Fibroblast of skin of back (primary cell): ENCODE data around the gene NRXN2.

Source experiments
- DNase-seq: peaks from one replicate; pipeline ENCODE4 v3.0.0-alpha.2; 2013

The NRXN2 gene

DNA sequence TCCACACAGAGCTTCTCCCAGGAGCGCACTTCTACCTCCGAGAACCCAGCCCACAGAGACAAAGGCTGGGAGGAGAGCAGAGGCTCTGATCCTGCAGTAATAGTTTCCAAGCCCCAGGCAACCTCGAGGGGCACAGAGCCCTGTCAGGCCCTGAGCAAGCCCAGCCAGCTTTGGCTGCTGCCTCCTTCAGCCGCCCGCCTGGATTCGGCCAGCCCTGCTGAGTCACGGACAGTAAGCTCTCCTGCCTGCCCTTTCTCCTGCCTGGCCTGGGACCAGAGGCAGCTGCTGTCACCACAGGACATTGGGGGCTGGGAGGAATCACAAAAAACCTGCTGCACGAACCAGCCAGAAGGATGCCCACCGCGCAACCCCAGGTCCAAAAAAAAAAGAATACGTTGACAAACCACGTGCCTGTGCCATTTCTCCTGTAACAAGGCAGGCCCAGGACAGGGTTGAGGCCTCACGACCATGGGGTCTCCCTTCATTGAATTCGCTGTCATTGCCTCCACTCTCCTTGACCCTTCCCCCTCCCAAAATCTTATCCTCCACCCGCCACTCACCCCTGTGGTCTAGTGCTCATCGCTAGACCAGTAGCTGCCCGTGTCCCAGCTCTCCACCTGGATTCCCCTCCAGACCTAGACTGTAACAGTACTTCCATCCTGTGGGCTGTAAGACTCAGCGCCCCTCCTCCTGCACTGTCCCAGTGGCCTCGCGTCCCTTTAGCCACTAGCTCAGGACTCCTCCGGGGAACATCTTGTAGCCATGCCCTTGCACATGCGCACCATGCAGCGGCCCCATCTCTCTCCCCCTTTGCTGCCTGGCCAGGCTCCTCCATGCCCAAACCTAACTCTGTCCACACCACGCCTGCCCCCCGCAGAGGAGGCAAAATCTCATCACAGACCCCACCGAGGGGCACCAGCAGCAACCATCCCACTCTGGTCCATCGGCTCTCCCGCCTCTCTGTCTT, 139.4 kb downstream of the NRXN2 start:
- no peak for DNase-seq

DNA sequence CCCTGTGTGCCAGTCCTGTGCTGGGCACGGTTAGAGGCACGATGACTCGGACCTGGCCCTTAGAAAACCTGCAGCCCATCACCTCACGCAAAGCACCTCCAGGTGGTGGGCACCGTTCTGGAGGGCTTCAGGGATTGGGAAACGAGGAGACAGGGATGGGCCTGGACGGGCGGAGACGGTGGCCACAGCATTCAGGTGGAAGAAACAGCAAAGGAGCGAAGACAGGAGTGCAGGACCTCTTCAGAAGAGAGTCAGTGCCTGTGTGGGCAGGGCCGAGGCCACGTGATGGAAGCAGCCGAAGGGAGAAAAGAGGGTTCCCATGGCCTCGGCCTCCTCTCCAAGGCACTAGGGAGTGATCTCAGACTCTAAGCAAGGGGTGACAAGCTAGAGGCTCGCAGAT, 140.1 kb downstream of the NRXN2 start:
- DNase-seq = no peak

DNA sequence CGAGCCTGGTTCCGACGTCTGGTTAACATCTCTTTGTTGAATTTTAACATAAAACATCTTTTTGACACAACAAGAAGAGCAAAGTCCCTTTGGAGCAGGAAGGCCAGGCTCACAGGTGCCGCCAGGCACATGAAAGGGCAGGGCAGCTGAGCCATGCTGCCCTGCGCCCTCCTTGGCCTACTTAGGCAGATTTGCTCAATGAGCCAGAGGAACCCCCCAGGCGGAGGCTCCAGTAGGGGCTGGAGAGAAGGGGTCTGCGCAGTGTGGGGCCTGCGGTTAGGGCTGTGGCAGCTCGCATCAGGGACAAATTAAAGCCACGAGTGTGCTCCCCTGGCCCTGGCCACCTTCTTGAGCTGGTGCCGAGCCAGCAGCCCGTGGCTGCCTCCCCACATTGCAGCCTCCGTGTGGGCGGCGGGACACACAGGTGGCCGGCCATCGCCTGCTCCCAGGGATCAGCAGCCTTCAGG, 141.9 kb downstream of the NRXN2 start:
- DNase-seq = no peak

DNA sequence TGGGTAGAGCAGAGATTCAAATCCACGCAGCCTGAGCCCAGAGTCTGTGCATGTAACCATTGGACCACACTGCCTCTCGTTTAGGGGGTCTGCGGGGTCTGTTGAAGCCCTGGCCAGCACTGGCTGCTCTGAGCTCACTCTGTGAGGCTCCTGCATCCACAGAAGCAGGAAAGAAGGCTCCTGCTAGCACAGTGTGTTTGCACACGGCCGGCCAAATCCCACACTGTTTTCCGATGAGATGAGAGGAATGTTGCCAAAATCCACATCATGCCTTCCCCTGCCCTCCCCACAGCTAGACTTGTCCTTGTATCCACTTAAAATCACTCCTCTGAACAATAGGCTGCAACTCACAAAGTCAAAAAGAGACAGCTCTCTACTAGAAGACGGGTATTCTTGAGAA, 142.6 kb downstream of the NRXN2 start:
- DNase-seq = no peak

DNA sequence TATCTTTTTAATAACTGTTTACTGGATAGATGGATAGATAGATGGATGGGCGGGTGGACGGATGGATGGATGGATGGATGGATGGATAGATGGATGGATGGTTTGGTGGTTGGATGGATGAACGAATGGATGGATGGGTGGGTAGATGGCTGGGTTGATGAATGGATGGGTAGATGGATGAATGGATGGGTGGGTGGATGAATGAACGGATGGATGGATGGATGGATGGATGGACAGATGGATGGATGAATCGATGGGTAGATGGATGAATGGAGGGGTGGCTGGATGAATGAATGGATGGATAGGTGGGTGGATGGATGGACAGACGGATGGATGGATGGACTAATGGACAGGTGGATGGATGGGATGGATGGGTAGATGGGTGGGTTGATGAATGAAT, 145.8 kb downstream of the NRXN2 start:
- no peak for DNase-seq

DNA sequence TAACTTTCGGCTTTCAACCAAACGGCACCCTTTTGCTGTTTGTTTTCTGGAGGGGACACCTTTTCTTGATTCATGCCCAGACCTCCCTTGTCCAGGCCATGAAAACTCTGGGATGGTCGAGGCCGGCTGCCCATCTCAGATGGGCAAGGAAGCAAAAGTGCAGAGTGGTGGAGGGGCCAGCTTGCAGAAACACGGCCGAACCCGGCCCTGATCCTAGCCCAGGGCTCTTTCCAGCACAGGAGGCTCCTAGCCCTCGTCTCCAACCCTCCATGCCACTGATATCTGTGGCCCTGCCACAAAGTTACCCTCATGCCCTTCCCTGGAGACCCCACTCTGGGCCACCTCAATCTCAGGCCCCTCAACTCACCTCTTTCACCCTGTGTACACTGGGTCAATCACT, 150.9 kb downstream of the NRXN2 start:
- DNase-seq = no peak

GRCh38 chr11:64571410-64572091, 151.4 kb downstream of the NRXN2 start:
- DNase-seq = no peak

DNA sequence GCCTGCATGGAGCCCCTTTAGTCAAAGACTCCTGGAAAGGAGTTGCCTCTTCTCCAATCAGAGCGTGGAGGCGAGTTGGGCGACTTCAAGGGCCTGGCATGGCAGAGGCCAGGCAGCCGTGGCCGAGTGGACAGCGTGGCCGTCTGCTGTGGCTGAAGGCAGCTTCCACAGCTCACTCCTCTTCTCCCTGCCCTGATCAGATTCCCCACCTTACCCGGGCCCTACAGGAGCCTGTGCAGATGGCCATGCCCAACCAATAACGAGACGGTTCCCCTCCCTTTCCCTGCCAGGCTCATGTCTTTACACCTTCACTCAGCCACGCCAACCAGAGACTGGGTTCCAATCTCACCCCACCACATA, 152.0 kb downstream of the NRXN2 start:
- no peak for DNase-seq

DNA sequence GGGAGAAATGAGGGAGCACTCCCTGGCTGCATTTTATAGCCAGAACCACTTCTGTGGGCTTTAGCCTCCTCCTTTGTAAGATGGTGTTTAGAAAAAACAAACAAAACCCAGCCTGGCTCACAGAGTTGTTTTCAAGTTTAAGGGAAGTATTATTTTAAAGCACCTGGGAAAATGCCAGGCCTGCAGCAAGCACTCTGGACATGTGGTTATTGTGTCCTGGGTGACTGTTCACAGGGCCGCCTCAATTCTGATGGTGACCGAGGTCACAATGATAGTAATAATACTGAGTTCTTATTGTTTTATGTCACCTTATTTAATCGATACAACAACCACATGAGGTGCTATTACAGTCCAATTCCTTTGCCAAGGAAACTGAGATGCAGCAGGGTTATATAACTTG, 152.7 kb downstream of the NRXN2 start:
- no peak for DNase-seq

DNA sequence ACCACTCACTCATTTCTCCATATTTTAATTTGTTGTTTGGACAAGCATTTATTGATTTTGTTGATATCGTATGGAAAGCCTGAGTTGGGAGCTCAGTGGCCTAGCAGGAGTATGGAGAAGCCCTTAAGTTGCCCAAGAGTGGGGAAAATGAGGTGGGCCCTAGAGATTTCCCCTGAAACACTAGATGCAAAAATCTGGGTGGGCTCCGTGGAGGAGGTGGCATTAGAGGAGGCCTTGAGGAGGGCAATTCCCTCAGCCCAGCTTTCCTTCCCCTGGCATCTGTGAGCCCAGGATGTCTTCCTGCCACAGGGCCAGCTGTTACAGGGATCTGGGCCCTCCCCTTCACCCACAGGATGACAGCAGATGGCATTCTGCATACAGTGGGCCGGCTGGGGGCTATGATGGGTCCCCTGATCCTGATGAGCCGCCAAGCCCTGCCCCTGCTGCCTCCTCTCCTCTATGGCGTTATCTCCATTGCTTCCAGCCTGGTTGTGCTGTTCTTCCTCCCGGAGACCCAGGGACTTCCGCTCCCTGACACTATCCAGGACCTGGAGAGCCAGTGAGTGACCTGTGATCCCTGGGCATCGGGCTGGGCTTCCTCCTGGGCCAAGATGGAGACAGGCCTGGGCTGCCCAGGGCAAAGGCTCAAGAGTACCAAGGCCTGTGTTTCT, 153.6 kb downstream of the NRXN2 start:
- no peak for DNase-seq

GRCh38 chr11:64568584-64569140, 154.3 kb downstream of the NRXN2 start:
- no peak for DNase-seq

GRCh38 chr11:64568041-64568571, 154.9 kb downstream of the NRXN2 start:
- no peak for DNase-seq

GRCh38 chr11:64566915-64567891, 155.8 kb downstream of the NRXN2 start:
- no peak for DNase-seq

DNA sequence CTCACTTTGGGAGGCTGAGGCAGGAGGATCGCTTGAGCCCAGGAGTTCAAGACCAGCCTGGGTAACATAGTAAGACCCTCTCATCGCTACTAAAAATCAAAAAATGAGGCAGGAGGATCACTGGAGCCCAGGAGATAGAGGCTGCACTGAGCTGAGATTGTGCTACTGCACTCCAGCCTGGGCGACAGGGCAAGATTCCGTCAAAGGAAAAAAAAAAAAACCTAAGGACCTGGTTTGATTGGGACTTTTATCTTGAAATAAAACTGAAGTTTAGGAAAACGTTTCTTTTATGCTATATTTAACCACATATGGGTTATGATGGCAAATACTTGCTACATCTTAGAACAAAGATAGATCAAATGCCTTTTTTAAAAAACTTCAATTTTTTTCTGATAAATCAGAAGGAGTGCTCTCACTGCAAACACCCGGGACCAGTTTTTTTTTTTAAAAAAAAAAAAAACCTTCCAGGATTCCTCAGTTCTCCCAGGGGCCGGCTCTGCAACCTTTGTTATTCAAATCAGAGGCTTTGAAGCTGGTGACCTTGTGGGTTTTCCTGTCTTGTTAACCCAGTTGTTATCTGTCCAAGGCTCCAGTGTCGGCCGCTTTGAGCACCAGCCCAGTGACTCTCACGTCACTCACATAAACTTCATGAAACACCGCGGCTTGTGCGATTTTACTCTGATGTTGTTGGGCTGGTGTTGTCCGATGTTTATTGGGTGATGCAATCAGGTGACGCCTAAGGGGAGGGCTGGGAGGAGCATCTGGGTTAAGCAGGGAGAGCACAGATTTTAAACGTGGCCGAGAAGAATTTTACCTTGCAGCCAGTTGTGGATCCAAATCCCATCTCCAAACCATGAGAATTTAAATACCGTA, 156.7 kb downstream of the NRXN2 start:
- DNase-seq = peak; percentile 67

DNA sequence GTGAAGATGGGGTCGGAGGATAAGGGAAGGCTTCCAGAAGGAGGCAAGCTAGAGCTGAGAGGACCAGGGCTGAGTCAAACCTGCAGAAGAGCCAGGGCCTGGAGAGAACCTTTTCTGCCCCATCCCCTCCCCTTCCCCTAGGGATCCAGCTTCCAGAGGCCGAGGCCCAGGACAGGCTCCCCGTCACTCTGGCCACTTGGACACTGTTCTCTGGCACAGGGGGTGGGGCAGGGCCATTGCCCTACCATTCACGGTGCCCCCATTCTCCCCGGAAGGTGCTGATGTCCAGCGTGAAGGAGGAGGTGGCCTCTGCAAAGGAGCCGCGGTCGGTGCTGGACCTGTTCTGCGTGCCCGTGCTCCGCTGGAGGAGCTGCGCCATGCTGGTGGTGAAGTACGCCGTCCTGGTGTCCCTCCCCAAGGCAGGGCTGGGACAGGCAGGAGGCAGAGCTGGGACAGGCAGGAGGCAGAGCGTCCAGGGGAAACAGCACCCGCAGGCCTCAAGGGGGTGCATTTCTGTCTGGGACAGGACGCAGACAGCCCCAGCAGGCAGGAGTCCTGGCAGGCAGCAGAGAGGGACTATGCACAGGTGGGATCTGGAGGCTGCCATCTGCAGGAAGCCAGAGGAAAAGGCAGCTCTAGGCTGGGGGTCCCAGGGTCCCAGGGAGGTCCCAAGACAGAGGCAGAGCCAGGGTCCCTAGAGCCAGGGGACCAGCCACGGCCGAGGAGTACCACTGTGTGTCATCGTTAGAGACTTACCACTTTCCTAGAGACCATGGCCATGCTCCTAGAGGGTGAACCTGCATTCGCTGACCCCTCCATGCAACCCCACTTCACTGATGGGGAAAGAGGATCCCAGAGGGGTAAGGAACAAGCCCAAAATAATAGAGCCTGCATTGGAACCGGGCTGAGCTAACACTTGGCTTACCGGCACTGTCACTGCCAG, 157.8 kb downstream of the NRXN2 start:
- DNase-seq = no peak

DNA sequence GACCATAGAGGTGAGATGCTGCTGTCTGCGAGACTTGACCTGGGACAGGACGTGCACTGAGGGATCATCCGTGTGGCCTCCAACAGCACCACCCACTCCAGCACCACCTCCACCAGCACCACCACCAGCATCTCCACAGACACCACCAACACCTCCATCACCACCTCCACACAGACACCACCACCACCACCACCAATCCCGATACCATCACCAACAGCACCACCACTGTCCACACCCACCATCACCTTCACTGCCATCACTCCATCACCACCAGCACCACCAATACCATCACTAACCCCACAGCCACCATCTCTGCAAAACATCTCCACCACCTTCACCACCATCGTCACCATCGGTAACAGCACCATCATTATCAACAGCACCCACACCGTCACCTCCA, 158.6 kb downstream of the NRXN2 start:
- no peak for DNase-seq

- no peak for DNase-seq
These were observed 159.0 kb downstream of the NRXN2 start for GRCh38 chr11:64563966-64564365.

DNA sequence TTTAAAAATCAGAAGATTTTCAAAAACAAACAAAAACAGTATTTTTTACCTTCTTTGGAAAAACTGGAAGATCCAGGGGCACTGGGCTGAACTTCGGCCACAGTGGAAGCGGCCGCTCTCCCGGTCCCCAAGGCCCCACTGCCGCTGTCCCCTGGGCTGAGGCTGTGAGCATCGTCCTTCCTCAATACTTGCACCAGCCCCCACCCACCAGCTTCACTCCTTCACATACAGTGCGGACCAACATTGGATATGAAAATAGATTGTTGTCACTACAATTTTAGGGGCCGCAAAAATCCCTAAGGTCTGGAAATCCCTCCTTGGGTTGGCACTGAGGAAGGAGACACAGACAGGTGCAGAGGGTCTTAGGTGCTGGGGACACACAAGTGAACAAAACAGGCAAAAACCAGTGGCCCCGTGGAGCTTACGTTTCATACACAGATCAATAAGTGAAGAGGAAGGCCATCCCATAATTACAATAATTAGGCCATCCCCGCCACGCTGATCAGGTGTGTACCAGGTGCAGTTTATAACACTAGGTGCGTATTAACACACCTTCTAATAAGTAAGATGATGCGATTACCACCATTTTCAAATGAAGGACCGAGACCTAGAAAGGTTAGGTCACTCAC, 160.2 kb downstream of the NRXN2 start:
- no peak for DNase-seq
